T-cell (primary cell): Measurements from ENCODE around the gene PEX11G. TPM values are rescaled to one million over a fixed set of nuclear protein-coding genes. Genes with fewer than 3 reads are reported as not detected.

Experiments used
- ATAC-seq, 4 experiments: fragments of 200-7000 bp in 3 of 4; fragments of 150-1000 bp in 1 of 4; cut with Tn5 transposase; replicated peaks in 1 of 4; 1 replicate in 3 of 4; 2 replicates in 1 of 4; pipeline ENCODE4 v1.10.0; 2021; ENCODE audit warnings: moderate library complexity in 3 of 4, mild to moderate bottlenecking in 2 of 4, moderate number of reproducible peaks in 1 of 4
- CTCF ChIA-PET, 2 donors: fragments of 300-600 bp; sonication (Branson Sonifier 250); formaldehyde crosslinking; loops; one replicate each; lab custom pipeline; 2022; ENCODE audit warnings: antibody characterized with exemption in 2 of 2; lab: Charles Lee
- POLR2A ChIA-PET, 2 donors: fragments of 300-600 bp; sonication (Branson Sonifier 250); formaldehyde crosslinking; loops; one replicate each; lab custom pipeline; 2022; ENCODE audit warnings: antibody characterized with exemption in 2 of 2; lab: Charles Lee
- DNase-seq, 35 experiments: peaks; one replicate each; pipeline versions ENCODE4 v3.0.0 to v3.0.0-alpha.2; 2013 to 2023
- H3K27ac ChIP-seq: one replicate; pipeline ENCODE4 v1.5.1; 2013; ENCODE audit warnings: low read length
- H3K27me3 ChIP-seq, 2 experiments: replicated peaks in 1 of 2; 1 replicate in 1 of 2; 2 replicates in 1 of 2; pipeline versions ENCODE4 v1.6.1 to v1.7.0; 2013; ENCODE audit warnings: low read length in 1 of 2, mixed read lengths in 1 of 2; ENCODE audit not compliant: control insufficient read depth in 2 of 2, insufficient read depth in 2 of 2; ENCODE audit errors: extremely low read depth in 1 of 2
- H3K36me3 ChIP-seq, 2 donors: 1 replicate in 1 of 2; 2 replicates in 1 of 2; pipeline versions ENCODE4 v1.6.1 to v1.7.0; 2013; ENCODE audit warnings: low read length in 1 of 2; ENCODE audit not compliant: control insufficient read depth in 2 of 2, insufficient read depth in 1 of 2; ENCODE audit errors: extremely low read depth in 1 of 2
- H3K4me1 ChIP-seq, 2 experiments: 1 replicate in 1 of 2; 2 replicates in 1 of 2; pipeline versions ENCODE4 v1.6.1 to v1.7.0; 2013; ENCODE audit warnings: low read length in 2 of 2, mixed read lengths in 1 of 2; ENCODE audit not compliant: insufficient read depth in 2 of 2, control insufficient read depth in 1 of 2; ENCODE audit errors: extremely low read depth in 1 of 2
- H3K4me3 ChIP-seq, 2 donors: 1 replicate in 1 of 2; 2 replicates in 1 of 2; pipeline versions ENCODE4 v1.5.1 to v1.7.0; 2013; ENCODE audit warnings: mild to moderate bottlenecking in 2 of 2, low read length in 1 of 2, moderate library complexity in 1 of 2; ENCODE audit not compliant: control insufficient read depth in 1 of 2; ENCODE audit errors: extremely low read depth in 1 of 2
- H3K9me3 ChIP-seq: 2 replicates; pipeline ENCODE4 v1.7.0; 2013
- H3K27ac Mint-ChIP-seq, 2 donors: one replicate each; pipeline ENCODE4 v1.8.0; 2020 to 2021; ENCODE audit warnings: mild to moderate bottlenecking in 2 of 2, mixed read lengths in 2 of 2
- H3K27me3 Mint-ChIP-seq, 2 donors: one replicate each; pipeline ENCODE4 v1.8.0; 2021 to 2022; ENCODE audit warnings: mixed read lengths in 2 of 2
- H3K36me3 Mint-ChIP-seq: one replicate; pipeline ENCODE4 v1.8.0; 2021; ENCODE audit warnings: mixed read lengths
- H3K4me1 Mint-ChIP-seq, 3 donors: one replicate each; pipeline ENCODE4 v1.8.0; 2020 to 2022; ENCODE audit warnings: mixed read lengths in 3 of 3, mild to moderate bottlenecking in 1 of 3
- H3K4me3 Mint-ChIP-seq, 3 donors: one replicate each; pipeline ENCODE4 v1.8.0; 2020 to 2022; ENCODE audit warnings: mild to moderate bottlenecking in 3 of 3, mixed read lengths in 3 of 3, moderate library complexity in 3 of 3
- H3K9me3 Mint-ChIP-seq, 3 donors: one replicate each; pipeline ENCODE4 v1.8.0; 2020 to 2022; ENCODE audit warnings: mixed read lengths in 3 of 3
- WGBS: methylation state at CpG from one replicate; pipeline ENCODE4 v1.1.5; 2013; ENCODE audit warnings: missing lambda C conversion rate; ENCODE audit not compliant: insufficient coverage; 5-methylcytosine and 5-hydroxymethylcytosine counted together
- total RNA-seq, 35 experiments: library from RNA in 6 of 35; stranded (reverse) in 6 of 35; fragments of 120-200 nt in 1 of 35; gene quantifications; one replicate each; pipeline versions ENCODE4 v1.2.1 to v1.2.4 and lab custom pipeline; 2013 to 2026

The PEX11G gene
- total RNA-seq, 5 donors from 2014 or later (not counting 1 experiment from before 2014, with no cell fraction given), result 0.35 to 1.1 (median 0.67) TPM; not detected in 1

DNA sequence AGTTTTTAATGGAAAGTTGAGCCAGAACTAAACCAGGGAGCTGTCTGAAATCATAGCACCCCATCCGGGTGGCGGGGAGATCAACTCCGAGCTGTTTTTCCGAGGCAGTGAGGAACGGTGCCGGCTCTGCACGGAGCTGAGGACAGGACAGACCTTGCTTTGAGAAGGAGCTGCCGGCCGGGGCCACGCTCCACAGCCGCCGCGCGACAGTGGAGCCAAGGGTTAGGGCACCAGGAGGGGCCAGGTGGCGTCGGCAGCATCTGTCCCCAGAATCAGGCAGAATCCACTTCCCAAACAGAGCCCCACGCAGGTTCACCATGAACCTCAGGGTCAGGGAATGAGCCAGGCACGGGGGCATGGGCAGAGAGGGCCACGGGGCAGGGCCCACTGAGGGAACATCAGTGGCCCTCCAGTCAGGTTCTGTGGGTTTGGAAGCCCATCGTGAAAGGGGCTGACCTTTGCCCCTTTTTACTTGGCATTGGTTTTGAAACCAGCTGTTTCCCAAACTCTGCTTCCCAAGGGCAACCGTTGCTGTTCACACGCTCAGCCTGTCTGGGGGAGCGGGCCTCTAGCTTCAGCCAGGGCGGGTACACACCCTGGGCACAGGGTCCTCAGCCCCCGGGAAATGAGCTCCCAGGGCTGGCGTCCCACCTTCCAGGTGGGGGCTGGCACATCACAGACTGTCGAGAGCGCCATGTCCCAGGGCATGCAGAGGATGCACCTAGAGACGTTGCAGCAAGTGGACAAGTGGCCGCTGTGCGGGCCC lies 18.1 kb downstream of the PEX11G start:
- no peak overlapping the region for H3K4me3 Mint-ChIP-seq
- H3K27ac ChIP-seq, result no peak overlapping the region
- no peaks in the 10 kb centered on the region for H3K9me3 Mint-ChIP-seq
- H3K27me3 ChIP-seq, result no peaks in the 10 kb centered on the region
- H3K4me3 ChIP-seq, result no peak overlapping the region
- no peaks in the 10 kb centered on the region for H3K27me3 Mint-ChIP-seq
- H3K4me1 ChIP-seq, result no peaks in the 10 kb centered on the region
- ATAC-seq (no peak), DNase-seq (no peak)
- H3K27ac Mint-ChIP-seq, result no peak overlapping the region
- H3K4me1 Mint-ChIP-seq, result peaks cover 0 to 2% (median 0%) of the 10 kb centered on the region in 3 donors
- no peaks in the 10 kb centered on the region for H3K9me3 ChIP-seq
- peaks cover 10% of the 10 kb centered on the region for H3K36me3 Mint-ChIP-seq
- WGBS, result 95% methylated on average over 28 of the region's 31 CpGs
- H3K36me3 ChIP-seq, result peaks cover 46 to 70% of the 10 kb centered on the region in 2 donors
- ChIA-PET POLR2A (no interaction called here), CTCF (no interaction called here)

- no peak overlapping the region for H3K27ac ChIP-seq
- H3K27me3 ChIP-seq, result no peaks in the 10 kb centered on the region
- ATAC-seq, result no peak
- WGBS, result 98% methylated on average over 27 of the region's 31 CpGs
- Mint-ChIP-seq H3K4me1 (peaks cover 0 to 2% (median 0%) of the 10 kb centered on the region in 3 donors), H3K9me3 (no peaks in the 10 kb centered on the region), H3K27ac (no peak overlapping the region), H3K36me3 (peaks cover 10% of the 10 kb centered on the region), H3K4me3 (no peak overlapping the region), H3K27me3 (no peaks in the 10 kb centered on the region)
- H3K4me3 ChIP-seq, result no peak overlapping the region
- H3K4me1 ChIP-seq, result no peaks in the 10 kb centered on the region
- DNase-seq, result no peak
- H3K9me3 ChIP-seq, result no peaks in the 10 kb centered on the region
- ChIA-PET CTCF (no interaction called here), POLR2A (no interaction called here)
- peaks cover 48 to 80% of the 10 kb centered on the region in 2 donors for H3K36me3 ChIP-seq
Observed at GRCh38 chr19:7469669-7470285, 19.1 kb downstream of the PEX11G start.

GRCh38 chr19:7468840-7469239 lies 20.0 kb downstream of the PEX11G start:
- 95% methylated on average over 18 of the region's 24 CpGs for WGBS

DNA sequence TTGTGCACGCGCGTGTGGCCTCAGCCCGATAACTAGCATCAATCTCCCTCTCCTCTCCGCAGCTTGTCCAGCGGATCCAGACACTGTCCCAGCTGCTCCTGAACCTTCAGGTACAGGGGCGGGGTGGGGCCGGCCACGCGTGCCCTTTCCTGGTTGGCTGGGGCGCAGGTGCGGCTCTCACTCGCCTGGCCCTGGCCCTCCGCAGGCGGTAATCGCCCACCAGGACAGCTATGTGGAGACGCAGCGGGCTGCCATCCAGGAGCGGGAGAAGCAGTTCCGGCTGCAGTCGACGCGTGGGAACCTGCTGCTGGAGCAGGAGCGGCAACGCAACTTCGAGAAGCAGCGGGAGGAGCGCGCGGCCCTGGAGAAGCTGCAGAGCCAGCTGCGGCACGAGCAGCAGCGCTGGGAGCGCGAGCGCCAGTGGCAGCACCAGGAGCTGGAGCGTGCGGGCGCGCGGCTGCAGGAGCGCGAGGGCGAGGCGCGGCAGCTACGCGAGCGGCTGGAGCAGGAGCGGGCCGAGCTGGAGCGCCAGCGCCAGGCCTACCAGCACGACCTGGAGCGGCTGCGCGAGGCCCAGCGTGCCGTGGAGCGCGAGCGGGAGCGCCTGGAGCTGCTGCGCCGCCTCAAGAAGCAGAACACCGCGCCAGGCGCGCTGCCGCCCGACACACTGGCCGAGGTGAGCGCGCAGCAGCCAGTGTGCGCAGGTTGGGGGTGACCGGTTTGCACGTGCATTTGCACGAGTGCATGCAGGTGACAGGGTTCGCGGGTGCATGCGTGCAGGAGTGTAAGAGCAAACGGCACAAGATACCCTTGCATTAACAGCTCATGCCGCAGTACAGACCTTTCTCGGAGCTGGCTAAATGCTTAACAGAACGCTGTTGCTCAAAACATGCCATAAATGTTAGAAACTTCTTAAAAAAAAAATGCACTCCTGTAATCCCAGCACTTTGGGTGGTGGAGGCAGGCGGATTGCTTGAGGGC lies 21.5 kb downstream of the PEX11G start:
- ChIA-PET CTCF (no interaction called here), POLR2A (no interaction called here)
- Histone ChIP-seq H3K9me3 (no peaks in the 10 kb centered on the region), H3K27me3 (no peaks in the 10 kb centered on the region), H3K4me3 (no peak overlapping the region), H3K4me1 (no peaks in the 10 kb centered on the region), H3K27ac (no peak overlapping the region), H3K36me3 (peaks cover 49 to 94% of the 10 kb centered on the region in 2 donors)
- WGBS, result 97% methylated on average over 81 of the region's 86 CpGs
- no peaks in the 10 kb centered on the region for H3K4me1 Mint-ChIP-seq
- ATAC-seq (peak in 1 of 4 experiments; percentile 9), DNase-seq (no peak)
- H3K4me3 Mint-ChIP-seq, result no peak overlapping the region
- H3K27me3 Mint-ChIP-seq, result no peaks in the 10 kb centered on the region
- H3K9me3 Mint-ChIP-seq, result no peaks in the 10 kb centered on the region
- no peak overlapping the region for H3K27ac Mint-ChIP-seq
- peaks cover 14% of the 10 kb centered on the region for H3K36me3 Mint-ChIP-seq

More at GRCh38 chr19:7468840-7469239, 20.0 kb downstream of the PEX11G start:
- ATAC-seq (no peak), DNase-seq (no peak)
- Histone ChIP-seq H3K27ac (no peak overlapping the region), H3K36me3 (peaks cover 50 to 88% of the 10 kb centered on the region in 2 donors), H3K4me3 (no peak overlapping the region), H3K27me3 (no peaks in the 10 kb centered on the region), H3K4me1 (no peaks in the 10 kb centered on the region), H3K9me3 (no peaks in the 10 kb centered on the region)
- Mint-ChIP-seq H3K27me3 (no peaks in the 10 kb centered on the region), H3K9me3 (no peaks in the 10 kb centered on the region), H3K4me1 (peaks cover 0 to 2% (median 0%) of the 10 kb centered on the region in 3 donors), H3K4me3 (no peak overlapping the region), H3K27ac (no peak overlapping the region), H3K36me3 (peaks cover 13% of the 10 kb centered on the region)
- ChIA-PET POLR2A (no interaction called here), CTCF (no interaction called here)

DNA sequence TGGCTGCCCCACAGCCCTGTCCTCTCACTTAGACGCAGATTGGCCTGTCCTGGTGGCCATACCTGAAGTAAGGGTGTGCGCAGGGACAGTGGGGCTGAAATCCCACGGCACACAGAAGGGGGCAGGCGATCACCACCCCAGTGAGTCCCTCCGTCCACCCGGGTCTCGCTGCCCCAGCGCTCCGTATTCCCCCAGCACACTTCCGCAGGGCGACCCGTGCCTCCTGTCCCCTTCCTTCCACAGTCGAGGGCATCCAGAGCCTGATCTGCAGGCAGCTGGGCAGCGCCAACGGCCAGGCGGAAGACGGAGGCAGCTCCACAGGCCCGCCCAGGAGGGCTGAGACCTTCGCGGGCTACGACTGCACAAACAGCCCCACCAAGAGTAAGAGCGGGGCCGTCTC lies 25.3 kb downstream of the PEX11G start:
- H3K9me3 Mint-ChIP-seq, result no peaks in the 10 kb centered on the region
- H3K27me3 Mint-ChIP-seq, result no peaks in the 10 kb centered on the region
- no peaks in the 10 kb centered on the region for H3K4me1 Mint-ChIP-seq
- H3K4me3 Mint-ChIP-seq, result no peak overlapping the region
- POLR2A ChIA-PET, result no interaction called here
- peaks cover 27% of the 10 kb centered on the region for H3K36me3 Mint-ChIP-seq
- Histone ChIP-seq H3K4me3 (no peak overlapping the region), H3K4me1 (no peaks in the 10 kb centered on the region), H3K27ac (no peak overlapping the region), H3K27me3 (no peaks in the 10 kb centered on the region), H3K36me3 (peaks cover 37 to 92% of the 10 kb centered on the region in 2 donors), H3K9me3 (no peaks in the 10 kb centered on the region)
- DNase-seq, result no peak
- CTCF ChIA-PET, result no interaction called here
- 100% methylated on average over 6 of the region's 23 CpGs for WGBS
- no peak for ATAC-seq
- H3K27ac Mint-ChIP-seq, result no peak overlapping the region
